Fibroblast of lung (primary cell): ENCODE results near the gene SPRY2. TPM values are rescaled to one million over a fixed set of nuclear protein-coding genes. Genes with fewer than 3 reads are reported as not detected.

Experiments used
- DNase-seq, 2 donors: peaks; one replicate each; pipeline versions ENCODE4 v3.0.0 to v3.0.0-alpha.2; 2010; ENCODE audit warnings: low read depth in 2 of 2
- H2AFZ ChIP-seq: 2 replicates; pipeline ENCODE4 v1.5.1; 2012; ENCODE audit warnings: low read length, control low read depth, inconsistent platforms
- H3K27ac ChIP-seq: 2 replicates; pipeline ENCODE4 v1.5.1; 2011; ENCODE audit warnings: low read length, control low read depth; ENCODE audit not compliant: insufficient read depth
- H3K27me3 ChIP-seq: 2 replicates; pipeline ENCODE4 v1.5.1; 2011; ENCODE audit warnings: mild to moderate bottlenecking, low read length; ENCODE audit not compliant: control insufficient read depth, insufficient read depth
- H3K36me3 ChIP-seq: 2 replicates; pipeline ENCODE4 v1.5.1; 2011; ENCODE audit warnings: low read length; ENCODE audit not compliant: control insufficient read depth, insufficient read depth
- H3K4me1 ChIP-seq: 2 replicates; pipeline ENCODE4 v1.5.1; 2011; ENCODE audit warnings: low read length; ENCODE audit not compliant: control insufficient read depth, insufficient read depth; ENCODE audit errors: extremely low read depth
- H3K4me2 ChIP-seq: 2 replicates; pipeline ENCODE4 v1.5.1; 2011; ENCODE audit warnings: low read length, control low read depth; ENCODE audit not compliant: insufficient read depth; ENCODE audit errors: extremely low read depth
- H3K4me3 ChIP-seq, 4 experiments: fragments of 200-600 bp in 1 of 4; sonication (generic) in 1 of 4; replicated peaks in 1 of 4; 2 replicates each; pipeline ENCODE4 v1.5.1; 2011 to 2016; ENCODE audit warnings: low read length in 4 of 4, low read depth in 3 of 4, mild to moderate bottlenecking in 3 of 4, control low read depth in 2 of 4, inconsistent platforms in 1 of 4, mixed read lengths in 1 of 4; ENCODE audit not compliant: insufficient read depth in 1 of 4; ENCODE audit errors: control extremely low read depth in 1 of 4
- H3K79me2 ChIP-seq: 2 replicates; pipeline ENCODE4 v1.5.1; 2012; ENCODE audit warnings: mild to moderate bottlenecking, low read length, inconsistent platforms; ENCODE audit not compliant: control insufficient read depth, insufficient read depth
- H3K9ac ChIP-seq: 2 replicates; pipeline ENCODE4 v1.5.1; 2011; ENCODE audit warnings: mild to moderate bottlenecking, low read length, control low read depth; ENCODE audit not compliant: insufficient read depth
- H3K9me3 ChIP-seq: 2 replicates; pipeline ENCODE4 v1.5.1; 2012; ENCODE audit warnings: low read depth, low read length; ENCODE audit not compliant: control insufficient read depth, insufficient read depth
- H4K20me1 ChIP-seq: 2 replicates; pipeline ENCODE4 v1.5.1; 2011; ENCODE audit warnings: low read length; ENCODE audit not compliant: control insufficient read depth, insufficient read depth; ENCODE audit errors: extremely low read depth
- EZH2 ChIP-seq: IDR thresholded peaks from 2 replicates; pipeline ENCODE4 v1.5.1; 2012; ENCODE audit warnings: low read length, control low read depth, mild to moderate bottlenecking; ENCODE audit errors: missing control alignments
- polyA plus RNA-seq, 2 donors: library from polyadenylated mRNA; depleted of rRNA in 1 of 2; stranded (reverse) in 1 of 2; unstranded in 1 of 2; fragments of >200 nt; gene quantifications; 2 replicates each; pipeline ENCODE4 v1.2.1, GENCODE V29; 2011 to 2012; ENCODE audit warnings: missing spikeins in 1 of 2
- total RNA-seq: library from RNA; depleted of rRNA; stranded (reverse); fragments of >200 nt; gene quantifications from 2 replicates; pipeline ENCODE4 v1.2.1, GENCODE V29; 2014
- TF ChIP-seq, protein P1 (sequence below), 2 donors: IDR thresholded peaks in 1 of 2; conservative IDR thresholded peaks in 1 of 2; 1 replicate in 1 of 2; 2 replicates in 1 of 2; pipeline ENCODE4 v1.5.1; 2011 to 2012; ENCODE audit warnings: low read length in 2 of 2, control low read depth in 1 of 2, inconsistent platforms in 1 of 2, low read depth in 1 of 2, mild to moderate bottlenecking in 1 of 2

SPRY2 gene
- total and polyA plus RNA-seq, 2 donors (not counting 1 experiment from before 2014, with no cell fraction given), result 13.0 to 16.2 TPM

DNA sequence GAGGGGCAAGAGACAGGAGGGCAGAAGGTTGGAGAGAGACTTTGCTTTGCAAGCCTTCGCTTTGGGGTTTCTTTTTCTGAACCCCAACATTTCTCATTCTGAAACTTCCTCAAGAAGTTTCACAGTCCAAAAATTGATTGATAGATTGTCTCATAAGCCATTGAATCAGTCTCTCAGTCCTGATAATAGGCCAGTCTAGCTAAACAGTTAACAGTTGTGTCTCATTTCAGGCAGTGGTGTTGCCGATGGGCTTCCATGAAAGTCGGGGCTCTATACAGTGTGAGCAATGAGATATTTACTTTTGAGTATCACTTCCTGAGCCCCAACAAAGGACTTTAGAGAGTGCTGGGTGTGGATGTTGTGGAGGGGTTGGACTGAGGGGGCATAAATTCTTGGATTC lies 26.5 kb upstream of the SPRY2 start:
- H3K9ac ChIP-seq, result no peak overlapping the region
- no peaks in the 10 kb centered on the region for H4K20me1 ChIP-seq
- no peak overlapping the region for H3K27ac ChIP-seq
- no peak overlapping the region for H3K4me3 ChIP-seq
- H3K4me2 ChIP-seq, result no peak overlapping the region
- H3K4me1 ChIP-seq, result no peaks in the 10 kb centered on the region
- DNase-seq, result no peak
- no peaks in the 10 kb centered on the region for H3K9me3 ChIP-seq
- H3K36me3 ChIP-seq, result no peaks in the 10 kb centered on the region
- no peaks in the 10 kb centered on the region for H3K79me2 ChIP-seq
- no peaks in the 10 kb centered on the region for H3K27me3 ChIP-seq
- TF ChIP-seq, protein P1, sequence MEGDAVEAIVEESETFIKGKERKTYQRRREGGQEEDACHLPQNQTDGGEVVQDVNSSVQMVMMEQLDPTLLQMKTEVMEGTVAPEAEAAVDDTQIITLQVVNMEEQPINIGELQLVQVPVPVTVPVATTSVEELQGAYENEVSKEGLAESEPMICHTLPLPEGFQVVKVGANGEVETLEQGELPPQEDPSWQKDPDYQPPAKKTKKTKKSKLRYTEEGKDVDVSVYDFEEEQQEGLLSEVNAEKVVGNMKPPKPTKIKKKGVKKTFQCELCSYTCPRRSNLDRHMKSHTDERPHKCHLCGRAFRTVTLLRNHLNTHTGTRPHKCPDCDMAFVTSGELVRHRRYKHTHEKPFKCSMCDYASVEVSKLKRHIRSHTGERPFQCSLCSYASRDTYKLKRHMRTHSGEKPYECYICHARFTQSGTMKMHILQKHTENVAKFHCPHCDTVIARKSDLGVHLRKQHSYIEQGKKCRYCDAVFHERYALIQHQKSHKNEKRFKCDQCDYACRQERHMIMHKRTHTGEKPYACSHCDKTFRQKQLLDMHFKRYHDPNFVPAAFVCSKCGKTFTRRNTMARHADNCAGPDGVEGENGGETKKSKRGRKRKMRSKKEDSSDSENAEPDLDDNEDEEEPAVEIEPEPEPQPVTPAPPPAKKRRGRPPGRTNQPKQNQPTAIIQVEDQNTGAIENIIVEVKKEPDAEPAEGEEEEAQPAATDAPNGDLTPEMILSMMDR (conservative IDR thresholded peaks at IDR 0.05 in 1 of 2, IDR thresholded peaks at IDR 0.05 in 1 of 2; ENCODE audit: low read depth in 1 of 2, low read length in 2 of 2), result no peak
- no peak for TF ChIP-seq EZH2
- H2AFZ ChIP-seq, result no peak overlapping the region

DNA sequence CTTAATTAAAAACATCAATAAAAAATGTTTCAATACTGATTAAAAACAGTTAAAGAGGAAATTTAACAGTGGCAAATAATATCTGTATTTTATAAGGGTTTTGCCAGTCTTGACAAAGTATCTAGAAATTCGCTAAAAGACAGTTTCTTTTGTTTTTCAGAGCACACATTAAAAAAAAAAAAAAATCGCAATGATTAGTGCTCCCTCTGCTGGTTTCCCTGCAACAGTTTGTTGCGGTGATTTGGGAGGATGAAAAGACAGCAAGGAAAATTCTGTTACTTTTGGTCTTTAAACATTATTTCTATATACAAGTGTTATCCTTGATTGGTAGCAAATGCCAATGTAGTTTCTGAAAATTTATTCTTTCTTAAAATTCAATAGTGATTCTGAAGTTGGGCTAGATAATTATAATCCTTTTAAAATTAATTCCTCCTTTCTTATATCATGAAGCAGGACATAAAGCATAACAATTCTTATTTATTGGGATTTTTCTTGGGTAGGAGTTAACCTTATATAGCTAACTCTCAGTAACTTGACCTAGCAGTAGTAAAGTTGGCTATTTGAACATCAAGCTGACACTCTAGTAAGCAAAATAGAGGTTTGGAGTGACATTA lies 23.1 kb upstream of the SPRY2 start:
- peaks cover 2% of the 10 kb centered on the region for H3K4me1 ChIP-seq
- TF ChIP-seq, protein P1 (conservative IDR thresholded peaks at IDR 0.05 in 1 of 2, IDR thresholded peaks at IDR 0.05 in 1 of 2; ENCODE audit: low read depth in 1 of 2, low read length in 2 of 2), result peak; percentile 80 to 83
- no peak for TF ChIP-seq EZH2
- no peak overlapping the region for H2AFZ ChIP-seq
- H3K79me2 ChIP-seq, result no peaks in the 10 kb centered on the region
- no peaks in the 10 kb centered on the region for H3K36me3 ChIP-seq
- no peak overlapping the region for H3K27ac ChIP-seq
- H4K20me1 ChIP-seq, result no peaks in the 10 kb centered on the region
- H3K27me3 ChIP-seq, result no peaks in the 10 kb centered on the region
- peak overlapping the region in 1 of 4 experiments; percentile 25 for H3K4me3 ChIP-seq
- no peaks in the 10 kb centered on the region for H3K9me3 ChIP-seq
- peak; percentile 13 to 64 for DNase-seq
- H3K9ac ChIP-seq, result no peak overlapping the region
- peak overlapping the region; percentile 48 for H3K4me2 ChIP-seq

DNA sequence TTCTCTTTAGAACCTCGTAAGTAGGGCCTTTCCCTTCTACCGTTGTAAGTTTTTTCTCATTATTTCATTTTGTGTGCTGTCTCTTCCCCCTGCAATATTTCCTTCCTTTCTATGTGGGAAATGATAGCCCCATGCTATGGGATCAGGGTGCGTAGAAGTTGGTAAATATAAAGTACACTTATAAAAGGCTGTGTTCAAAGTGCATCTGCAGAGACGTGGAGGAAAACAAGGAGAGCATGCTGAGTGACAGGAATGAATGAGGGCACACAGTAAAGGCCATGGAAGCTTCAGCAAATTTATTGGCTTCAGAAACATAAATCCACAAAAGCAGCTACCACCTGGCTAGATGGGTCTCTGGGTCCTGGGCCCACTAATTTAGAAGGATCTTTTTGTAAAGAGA lies 21.6 kb upstream of the SPRY2 start:
- H3K36me3 ChIP-seq, result no peaks in the 10 kb centered on the region
- H3K27me3 ChIP-seq, result no peaks in the 10 kb centered on the region
- peaks cover 2% of the 10 kb centered on the region for H3K4me1 ChIP-seq
- no peak overlapping the region for H2AFZ ChIP-seq
- H3K4me3 ChIP-seq, result no peak overlapping the region
- no peaks in the 10 kb centered on the region for H4K20me1 ChIP-seq
- no peak for TF ChIP-seq EZH2
- TF ChIP-seq, protein P1 (conservative IDR thresholded peaks at IDR 0.05 in 1 of 2, IDR thresholded peaks at IDR 0.05 in 1 of 2; ENCODE audit: low read depth in 1 of 2, low read length in 2 of 2), result no peak
- H3K9me3 ChIP-seq, result no peaks in the 10 kb centered on the region
- no peaks in the 10 kb centered on the region for H3K79me2 ChIP-seq
- no peak overlapping the region for H3K9ac ChIP-seq
- no peak for DNase-seq
- H3K27ac ChIP-seq, result no peak overlapping the region
- no peak overlapping the region for H3K4me2 ChIP-seq
